ENCODE results near the gene HDAC4.

GRCh38 chr2:239008004-239008403 lies 392.8 kb downstream of the HDAC4 start:
- no peak for TF ChIP-seq POLR2A (IDR thresholded peaks at IDR 0.05)
- TF ChIP-seq CTCF (IDR thresholded peaks at IDR 0.05) = no peak
